ENCODE results near the gene KDM8.

Gene KDM8

GRCh38 chr16:27203507-27204311 is at the start of gene KDM8:
Gene KDM8 (plus strand): TSS chr16:27203526. CDS start chr16:27210124, 6,598 bp downstream.
- peak; percentile 79 for ATAC-seq (replicated peaks; ENCODE audit: extremely low read depth, poor library complexity, severe bottlenecking)
- Mint-ChIP-seq H3K36me3 (ENCODE audit: insufficient read depth) (peaks cover 9% of the 10 kb centered on the region), H3K4me1 (peaks cover 42% of the 10 kb centered on the region), H3K27ac (ENCODE audit: low read depth) (peak within 1 kb of the TSS; percentile 97), H3K27me3 (no peaks in the 10 kb centered on the region), H3K4me3 (peak within 1 kb of the TSS; percentile 92), H3K9me3 (no peaks in the 10 kb centered on the region)
- DNase-seq (ENCODE audit: low spot score in 2 of 2), result peak; percentile 98 to 99

GRCh38 chr16:27154705-27155521 is 48.4 kb upstream of the KDM8 start:
- no peak overlapping the region for H3K4me3 Mint-ChIP-seq
- peaks cover 2% of the 10 kb centered on the region for H3K36me3 Mint-ChIP-seq (ENCODE audit: insufficient read depth)
- DNase-seq (ENCODE audit: low spot score in 2 of 2), result peak; percentile 42 to 68
- no peak for ATAC-seq (replicated peaks; ENCODE audit: extremely low read depth, poor library complexity, severe bottlenecking)
- H3K27me3 Mint-ChIP-seq, result no peaks in the 10 kb centered on the region
- H3K9me3 Mint-ChIP-seq, result peaks cover 6% of the 10 kb centered on the region
- no peak overlapping the region for H3K27ac Mint-ChIP-seq (ENCODE audit: low read depth)
- peaks cover 6% of the 10 kb centered on the region for H3K4me1 Mint-ChIP-seq

GRCh38 chr16:27156579-27156978 is 46.7 kb upstream of the KDM8 start:
- Mint-ChIP-seq H3K4me1 (peaks cover 6% of the 10 kb centered on the region), H3K4me3 (no peak overlapping the region), H3K27ac (ENCODE audit: low read depth) (no peak overlapping the region), H3K9me3 (peaks cover 6% of the 10 kb centered on the region), H3K27me3 (no peaks in the 10 kb centered on the region), H3K36me3 (ENCODE audit: insufficient read depth) (peaks cover 2% of the 10 kb centered on the region)
- DNase-seq (ENCODE audit: low spot score in 2 of 2) (no peak), ATAC-seq (replicated peaks; ENCODE audit: extremely low read depth, poor library complexity, severe bottlenecking) (no peak)

DNA sequence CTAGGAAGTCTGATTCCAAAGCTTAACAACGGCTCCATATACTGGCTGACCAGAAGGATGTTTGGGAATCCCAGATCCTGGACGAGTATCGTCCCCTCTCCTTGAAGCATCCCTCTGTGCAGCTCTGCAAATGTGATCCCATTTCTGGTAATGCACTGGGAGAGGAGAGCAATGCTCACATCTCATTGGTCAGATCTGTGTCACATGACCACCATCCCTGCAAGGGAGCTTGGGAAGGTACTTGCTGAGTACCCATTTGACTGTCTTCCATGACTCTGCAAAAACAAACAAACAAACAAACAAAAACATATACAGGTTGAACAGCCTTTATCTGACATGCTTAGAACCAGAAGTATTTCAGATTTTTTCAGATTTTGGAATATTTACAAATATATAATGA is 41.9 kb upstream of the KDM8 start:
- peaks cover 6% of the 10 kb centered on the region for H3K9me3 Mint-ChIP-seq
- H3K36me3 Mint-ChIP-seq (ENCODE audit: insufficient read depth), result no peaks in the 10 kb centered on the region
- no peak overlapping the region for H3K4me3 Mint-ChIP-seq
- no peaks in the 10 kb centered on the region for H3K27me3 Mint-ChIP-seq
- ATAC-seq (replicated peaks; ENCODE audit: extremely low read depth, poor library complexity, severe bottlenecking) (no peak), DNase-seq (ENCODE audit: low spot score in 2 of 2) (no peak)
- H3K4me1 Mint-ChIP-seq, result no peaks in the 10 kb centered on the region
- H3K27ac Mint-ChIP-seq (ENCODE audit: low read depth), result no peak overlapping the region

- DNase-seq (ENCODE audit: low spot score in 2 of 2) (no peak), ATAC-seq (replicated peaks; ENCODE audit: extremely low read depth, poor library complexity, severe bottlenecking) (no peak)
- Mint-ChIP-seq H3K9me3 (no peaks in the 10 kb centered on the region), H3K27ac (ENCODE audit: low read depth) (no peak overlapping the region), H3K27me3 (no peaks in the 10 kb centered on the region), H3K36me3 (ENCODE audit: insufficient read depth) (no peaks in the 10 kb centered on the region), H3K4me1 (peaks cover 11% of the 10 kb centered on the region), H3K4me3 (no peak overlapping the region)
Measured at GRCh38 chr16:27164352-27164751, 39.0 kb upstream of the KDM8 start.

DNA sequence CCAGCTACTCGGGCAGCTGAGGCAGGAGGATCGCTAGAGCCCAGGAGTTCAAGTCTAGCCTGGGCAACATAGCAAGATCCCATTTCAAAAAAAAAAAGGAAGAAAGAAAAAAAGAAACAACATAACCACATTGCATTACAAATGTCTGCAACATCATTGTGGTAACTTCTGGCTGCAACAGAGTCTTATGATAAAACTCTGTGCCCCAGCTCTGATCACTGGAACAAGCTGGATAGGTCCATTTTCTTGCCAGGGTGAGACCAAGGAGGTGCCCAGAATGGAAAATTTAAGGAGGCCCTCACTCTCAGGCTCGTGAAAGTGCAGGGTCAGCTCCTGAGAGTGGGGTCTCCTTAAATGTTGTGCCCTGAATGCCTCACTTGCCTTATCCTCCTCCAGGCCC is 37.8 kb upstream of the KDM8 start:
- no peak overlapping the region for H3K4me3 Mint-ChIP-seq
- H3K9me3 Mint-ChIP-seq, result no peaks in the 10 kb centered on the region
- DNase-seq (ENCODE audit: low spot score in 2 of 2) (no peak), ATAC-seq (replicated peaks; ENCODE audit: extremely low read depth, poor library complexity, severe bottlenecking) (no peak)
- no peaks in the 10 kb centered on the region for H3K36me3 Mint-ChIP-seq (ENCODE audit: insufficient read depth)
- H3K4me1 Mint-ChIP-seq, result peaks cover 20% of the 10 kb centered on the region
- no peaks in the 10 kb centered on the region for H3K27me3 Mint-ChIP-seq
- H3K27ac Mint-ChIP-seq (ENCODE audit: low read depth), result peak overlapping the region; percentile 20

- peak overlapping the region; percentile 77 for H3K27ac Mint-ChIP-seq (ENCODE audit: low read depth)
- H3K9me3 Mint-ChIP-seq, result peaks cover 4% of the 10 kb centered on the region
- no peak overlapping the region for H3K4me3 Mint-ChIP-seq
Measured at GRCh38 chr16:27168790-27169189, 34.5 kb upstream of the KDM8 start.

DNA sequence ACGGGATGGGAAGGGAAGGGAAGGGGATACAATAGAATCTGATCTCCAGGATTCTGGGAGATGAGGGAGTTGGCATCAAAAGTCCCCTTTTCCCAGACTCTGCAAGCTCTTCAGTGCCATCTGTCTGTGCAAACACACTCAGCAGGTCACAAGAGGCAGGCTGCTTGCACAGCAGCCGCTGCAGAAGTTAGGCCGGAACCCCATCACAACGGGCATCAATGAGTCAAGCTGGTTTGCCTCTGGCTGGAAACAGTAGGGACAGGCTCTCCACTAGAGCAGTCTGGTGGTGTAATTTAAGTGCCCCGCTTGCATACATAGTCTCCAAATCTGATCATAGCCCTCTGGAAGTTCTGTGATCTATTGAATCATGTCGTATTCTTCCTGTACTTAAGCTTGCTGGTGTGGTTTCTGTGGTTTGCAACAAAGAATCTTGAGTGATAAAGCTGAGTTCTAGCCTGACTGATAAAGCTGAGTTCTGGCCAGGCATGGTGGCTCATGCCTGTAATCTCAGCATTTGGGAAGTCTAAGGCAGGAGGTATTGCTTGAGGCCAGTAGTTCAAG is 33.7 kb upstream of the KDM8 start:
- peaks cover 4% of the 10 kb centered on the region for H3K36me3 Mint-ChIP-seq (ENCODE audit: insufficient read depth)
- no peaks in the 10 kb centered on the region for H3K27me3 Mint-ChIP-seq
- peaks cover 57% of the 10 kb centered on the region for H3K4me1 Mint-ChIP-seq
- H3K27ac Mint-ChIP-seq (ENCODE audit: low read depth), result peak overlapping the region; percentile 23
- H3K4me3 Mint-ChIP-seq, result peak overlapping the region; percentile 39
- DNase-seq (ENCODE audit: low spot score in 2 of 2) (peak; percentile 42 to 72), ATAC-seq (replicated peaks; ENCODE audit: extremely low read depth, poor library complexity, severe bottlenecking) (peak; percentile 86)
- H3K9me3 Mint-ChIP-seq, result peaks cover 4% of the 10 kb centered on the region

More at GRCh38 chr16:27168790-27169189, 34.5 kb upstream of the KDM8 start:
- ATAC-seq (replicated peaks; ENCODE audit: extremely low read depth, poor library complexity, severe bottlenecking), result no peak
- no peaks in the 10 kb centered on the region for H3K27me3 Mint-ChIP-seq
- peaks cover 49% of the 10 kb centered on the region for H3K4me1 Mint-ChIP-seq
- DNase-seq (ENCODE audit: low spot score in 2 of 2), result no peak
- peaks cover 4% of the 10 kb centered on the region for H3K36me3 Mint-ChIP-seq (ENCODE audit: insufficient read depth)

DNA sequence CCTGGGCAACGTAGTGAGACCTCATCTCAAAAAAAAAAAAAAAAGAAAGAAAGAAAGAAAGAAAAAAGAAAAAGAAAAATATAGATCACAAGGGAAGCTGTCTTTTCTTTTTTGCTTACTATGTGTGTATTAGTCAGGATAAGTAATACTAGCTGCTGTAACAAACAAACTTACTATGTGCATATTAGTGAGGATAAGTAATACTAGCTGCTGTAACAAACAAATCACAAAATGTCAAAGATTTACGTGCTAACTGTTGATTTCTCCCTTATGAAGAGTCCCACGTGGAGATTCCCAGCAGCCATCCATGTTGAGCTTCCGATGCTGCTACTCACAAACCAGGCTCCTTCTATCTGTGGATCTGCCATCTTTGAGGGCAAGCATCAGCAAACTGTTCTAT is 31.7 kb upstream of the KDM8 start:
- H3K4me1 Mint-ChIP-seq, result peaks cover 60% of the 10 kb centered on the region

GRCh38 chr16:27174007-27174406 is 29.3 kb upstream of the KDM8 start:
- Mint-ChIP-seq H3K36me3 (ENCODE audit: insufficient read depth) (peaks cover 4% of the 10 kb centered on the region), H3K9me3 (peaks cover 4% of the 10 kb centered on the region), H3K4me1 (peaks cover 53% of the 10 kb centered on the region), H3K4me3 (peak overlapping the region; percentile 63), H3K27ac (ENCODE audit: low read depth) (peak overlapping the region; percentile 86), H3K27me3 (no peaks in the 10 kb centered on the region)
- ATAC-seq (replicated peaks; ENCODE audit: extremely low read depth, poor library complexity, severe bottlenecking), result peak; percentile 63
- peak in 1 of 2 donors; percentile 63 for DNase-seq (ENCODE audit: low spot score in 2 of 2)

More for the DNA sequence above, 31.7 kb upstream of the KDM8 start:
- Mint-ChIP-seq H3K27me3 (no peaks in the 10 kb centered on the region), H3K27ac (ENCODE audit: low read depth) (peak overlapping the region; percentile 83), H3K9me3 (peaks cover 4% of the 10 kb centered on the region), H3K4me3 (no peak overlapping the region), H3K36me3 (ENCODE audit: insufficient read depth) (peaks cover 4% of the 10 kb centered on the region)
- DNase-seq (ENCODE audit: low spot score in 2 of 2) (no peak), ATAC-seq (replicated peaks; ENCODE audit: extremely low read depth, poor library complexity, severe bottlenecking) (no peak)

GRCh38 chr16:27174798-27175197 is 28.5 kb upstream of the KDM8 start:
- Mint-ChIP-seq H3K4me1 (peaks cover 59% of the 10 kb centered on the region), H3K4me3 (no peak overlapping the region)

DNA sequence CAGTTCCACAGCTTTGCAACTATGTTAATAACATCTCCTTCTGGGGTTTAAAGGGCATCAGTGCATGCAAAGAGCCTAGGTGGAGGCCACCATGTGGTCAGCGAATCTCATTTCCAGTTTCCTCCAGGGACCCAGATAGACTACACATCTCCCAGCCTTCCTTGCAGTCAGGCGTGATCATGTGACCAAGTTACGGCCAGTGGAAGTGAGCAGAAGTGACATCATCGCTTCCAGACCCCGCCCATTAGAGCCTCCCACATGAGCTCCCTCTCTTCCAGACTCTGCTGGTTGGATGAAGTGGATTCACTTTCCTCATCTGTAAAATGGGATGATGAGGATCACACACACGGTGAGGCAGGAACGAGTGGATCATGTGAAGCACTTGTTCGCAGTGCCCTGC is 27.4 kb upstream of the KDM8 start:
- ATAC-seq (replicated peaks; ENCODE audit: extremely low read depth, poor library complexity, severe bottlenecking), result no peak
- DNase-seq (ENCODE audit: low spot score in 2 of 2), result no peak
- no peak overlapping the region for H3K4me3 Mint-ChIP-seq
- peaks cover 53% of the 10 kb centered on the region for H3K4me1 Mint-ChIP-seq
- H3K9me3 Mint-ChIP-seq, result peaks cover 4% of the 10 kb centered on the region
- H3K27ac Mint-ChIP-seq (ENCODE audit: low read depth), result no peak overlapping the region
- no peaks in the 10 kb centered on the region for H3K27me3 Mint-ChIP-seq
- peaks cover 4% of the 10 kb centered on the region for H3K36me3 Mint-ChIP-seq (ENCODE audit: insufficient read depth)

More at GRCh38 chr16:27174798-27175197, 28.5 kb upstream of the KDM8 start:
- DNase-seq (ENCODE audit: low spot score in 2 of 2), result no peak
- no peaks in the 10 kb centered on the region for H3K27me3 Mint-ChIP-seq
- H3K9me3 Mint-ChIP-seq, result peaks cover 4% of the 10 kb centered on the region
- H3K27ac Mint-ChIP-seq (ENCODE audit: low read depth), result peak overlapping the region; percentile 86
- no peak for ATAC-seq (replicated peaks; ENCODE audit: extremely low read depth, poor library complexity, severe bottlenecking)
- H3K36me3 Mint-ChIP-seq (ENCODE audit: insufficient read depth), result peaks cover 4% of the 10 kb centered on the region
